IMR-90 (cell line): ENCODE data around the gene FAM184A. TPM values are rescaled to one million over a fixed set of nuclear protein-coding genes. Genes with fewer than 3 reads are reported as not detected.
A peak's percentile ranks its signal among the peaks of the same experiment; 100 is the strongest.

Experiments used
- ATAC-seq: fragments of 200-7000 bp; cut with Tn5 transposase; 2 replicates; pipeline ENCODE4 v1.9.1; 2020; ENCODE audit warnings: low read depth, mild to moderate bottlenecking, moderate library complexity
- BruUV-seq: library from RNA; stranded (reverse); fragments of 400-500 nt; replicated peaks from 2 replicates; lab custom pipeline; 2021; lab: Mats Ljungman, UMichigan
- CTCF ChIA-PET: fragments of 300-600 bp; formaldehyde crosslinking; extraction: SDS; loops from one replicate; lab custom pipeline; 2021; ENCODE audit warnings: antibody characterized with exemption; lab: Yijun Ruan, JAX
- POLR2A ChIA-PET: fragments of 300-600 bp; sonication (Branson Sonifier 250); formaldehyde crosslinking; loops from one replicate; lab custom pipeline; 2022; ENCODE audit warnings: antibody characterized with exemption; ENCODE audit not compliant: unreplicated experiment; lab: Charles Lee
- DNase-seq: peaks from one replicate; pipeline ENCODE4 v3.0.0; 2013
- H2AFZ ChIP-seq: replicated peaks from 2 replicates; pipeline ENCODE3; 2013; ENCODE audit warnings: low read length, mild to moderate bottlenecking; ENCODE audit not compliant: poor library complexity
- H2AK5ac ChIP-seq: 2 replicates; pipeline ENCODE4 v1.6.1; 2013; ENCODE audit warnings: low read depth, low read length, inconsistent platforms
- H2AK9ac ChIP-seq: replicated peaks from 2 replicates; pipeline ENCODE3; 2013; ENCODE audit warnings: mild to moderate bottlenecking, low read depth, low read length, moderate library complexity; ENCODE audit not compliant: poor library complexity
- H2BK120ac ChIP-seq: 2 replicates; pipeline ENCODE4 v1.6.1; 2013; ENCODE audit warnings: low read depth, low read length, inconsistent platforms
- H2BK15ac ChIP-seq: 3 replicates; pipeline ENCODE4 v1.6.1; 2013; ENCODE audit warnings: low read depth, low read length, inconsistent platforms
- H2BK20ac ChIP-seq: 2 replicates; pipeline ENCODE4 v1.6.1; 2013; ENCODE audit warnings: low read depth, mild to moderate bottlenecking, inconsistent platforms, low read length, moderate library complexity
- H2BK5ac ChIP-seq: 2 replicates; pipeline ENCODE4 v1.6.1; 2013; ENCODE audit warnings: mild to moderate bottlenecking, low read depth, low read length, inconsistent platforms; ENCODE audit not compliant: poor library complexity, severe bottlenecking
- H3K14ac ChIP-seq: replicated peaks from 2 replicates; pipeline ENCODE4 v1.6.1; 2013; ENCODE audit warnings: low read depth, low read length, inconsistent platforms
- H3K18ac ChIP-seq: 2 replicates; pipeline ENCODE4 v1.6.1; 2013; ENCODE audit warnings: low read depth, low read length, control low read depth
- H3K23ac ChIP-seq: 2 replicates; pipeline ENCODE4 v1.6.1; 2013; ENCODE audit warnings: low read depth, low read length, inconsistent platforms
- H3K27ac ChIP-seq: 2 replicates; pipeline ENCODE4 v1.5.1; 2013; ENCODE audit warnings: mild to moderate bottlenecking, control low read depth, low read length; ENCODE audit not compliant: insufficient read depth
- H3K27me3 ChIP-seq: 2 replicates; pipeline ENCODE4 v1.6.1; 2013; ENCODE audit warnings: low read length; ENCODE audit not compliant: control insufficient read depth, insufficient read depth
- H3K36me3 ChIP-seq: 2 replicates; pipeline ENCODE4 v1.6.1; 2013; ENCODE audit warnings: low read length, mixed read lengths; ENCODE audit not compliant: control insufficient read depth, insufficient read depth
- H3K4ac ChIP-seq: 2 replicates; pipeline ENCODE4 v1.6.1; 2013; ENCODE audit warnings: low read depth, low read length, inconsistent platforms
- H3K4me1 ChIP-seq: 2 replicates; pipeline ENCODE4 v1.6.1; 2013; ENCODE audit warnings: low read length, mixed read lengths; ENCODE audit not compliant: control insufficient read depth, insufficient read depth
- H3K4me2 ChIP-seq: 2 replicates; pipeline ENCODE4 v1.6.1; 2013; ENCODE audit warnings: low read depth, mild to moderate bottlenecking, control low read depth, low read length, moderate library complexity
- H3K4me3 ChIP-seq: 2 replicates; pipeline ENCODE4 v1.5.1; 2013; ENCODE audit warnings: low read depth, mild to moderate bottlenecking, control low read depth, low read length, moderate library complexity; ENCODE audit not compliant: insufficient read depth
- H3K56ac ChIP-seq: 2 replicates; pipeline ENCODE4 v1.6.1; 2013; ENCODE audit warnings: low read length, inconsistent platforms; ENCODE audit not compliant: insufficient read depth; ENCODE audit errors: extremely low read depth
- H3K79me1 ChIP-seq, 2 experiments: 2 replicates each; pipeline ENCODE4 v1.6.1; 2013; ENCODE audit warnings: low read length in 2 of 2, inconsistent platforms in 1 of 2, low read depth in 1 of 2
- H3K9ac ChIP-seq: 2 replicates; pipeline ENCODE4 v1.6.1; 2013; ENCODE audit warnings: low read depth, low read length, control low read depth
- H3K9me1 ChIP-seq: 2 replicates; pipeline ENCODE4 v1.6.1; 2013; ENCODE audit warnings: low read length, inconsistent platforms; ENCODE audit not compliant: insufficient read depth
- H3K9me3 ChIP-seq: 2 replicates; pipeline ENCODE4 v1.6.1; 2013; ENCODE audit warnings: low read length; ENCODE audit not compliant: control insufficient read depth, insufficient read depth
- H4K20me1 ChIP-seq: 2 replicates; pipeline ENCODE4 v1.6.1; 2013; ENCODE audit warnings: low read length, inconsistent platforms; ENCODE audit not compliant: insufficient read depth
- H4K5ac ChIP-seq: 2 replicates; pipeline ENCODE4 v1.6.1; 2013; ENCODE audit warnings: mild to moderate bottlenecking, low read depth, low read length, control low read depth
- H4K8ac ChIP-seq, 2 experiments: 2 replicates each; pipeline ENCODE4 v1.6.1; 2013; ENCODE audit warnings: low read depth in 2 of 2, low read length in 2 of 2, control low read depth in 1 of 2, inconsistent platforms in 1 of 2
- H4K91ac ChIP-seq: 2 replicates; pipeline ENCODE4 v1.6.1; 2013; ENCODE audit warnings: low read depth, low read length, inconsistent platforms; ENCODE audit not compliant: insufficient read depth
- CEBPB ChIP-seq: IDR thresholded peaks from 2 replicates; pipeline ENCODE4 v1.6.1; 2012; ENCODE audit warnings: low read depth, low read length, improper control_type of control experiment
- RFX5 ChIP-seq: IDR thresholded peaks from 2 replicates; pipeline ENCODE4 v1.8.0; 2012; ENCODE audit warnings: low read depth, mild to moderate bottlenecking, low read length, moderate library complexity
- WGBS, 2 experiments: methylation state at CpG; one replicate each; pipeline versions ENCODE4 v1.1.5 to v1.1.7; 2013; ENCODE audit warnings: missing lambda C conversion rate in 2 of 2; ENCODE audit not compliant: insufficient read length in 1 of 2; ENCODE audit errors: extremely low coverage in 2 of 2; 5-methylcytosine and 5-hydroxymethylcytosine counted together
- dilution Hi-C: fragments of 300-500 bp; cut with HindIII; formaldehyde crosslinking; loops from one replicate; pipeline ENCODE4 v1.14.3; 2018; ENCODE audit warnings: low sequenced_read_pairs; ENCODE audit not compliant: unreplicated experiment
- in situ Hi-C: fragments of 300-500 bp; cut with MboI; formaldehyde crosslinking; loops from 3 replicates; pipeline ENCODE4 v1.14.3; 2019; ENCODE audit warnings: low sequenced_read_pairs, inconsistent platforms, mixed read lengths
- intact Hi-C: fragments of 100-400 bp; cut with micrococcal nuclease; formaldehyde crosslinking; loops from 2 replicates; pipeline ENCODE4 v1.10.0; 2022
- polyA plus RNA-seq, 3 experiments: library from polyadenylated mRNA; depleted of rRNA; stranded (reverse); fragments of >200 nt; gene quantifications; 2 replicates each; pipeline ENCODE4 v1.2.3, GENCODE V29; 2012; ENCODE audit warnings: low replicate concordance in 1 of 3
- total RNA-seq: library from RNA; depleted of rRNA; stranded (reverse); fragments of >200 nt; gene quantifications from 2 replicates; pipeline ENCODE4 v1.2.3, GENCODE V29; 2012

Gene FAM184A
- total and polyA plus RNA-seq, 2 of the 4 experiments (the other 2 are of a cell fraction) = 0.03 TPM; not detected in 1

DNA sequence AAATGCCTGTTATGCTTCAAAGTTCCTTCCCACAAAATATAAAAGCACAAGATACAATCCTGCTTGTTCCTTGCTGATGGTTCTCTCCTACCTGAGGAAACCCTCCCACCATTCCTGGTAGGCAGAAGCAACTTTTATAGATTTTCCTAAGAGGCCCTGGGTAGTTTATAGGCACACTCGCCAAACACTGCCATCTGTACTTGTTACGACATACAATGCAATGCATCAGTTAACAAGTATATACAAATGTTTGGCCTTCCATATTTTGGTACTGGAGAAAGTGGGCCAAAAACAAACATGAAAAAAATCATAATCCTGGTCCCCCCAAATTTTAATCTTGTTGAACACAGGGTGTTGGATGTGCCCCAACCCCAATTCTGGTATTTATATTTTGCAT is 160.1 kb downstream of the FAM184A start:
- Histone ChIP-seq H4K91ac (no peak overlapping the region), H3K79me1 (no peaks in the 10 kb centered on the region), H3K9ac (no peak overlapping the region), H2BK15ac (no peak overlapping the region), H4K20me1 (no peaks in the 10 kb centered on the region), H3K4me3 (no peak overlapping the region), H3K56ac (no peak overlapping the region), H3K9me3 (no peaks in the 10 kb centered on the region), H3K36me3 (peaks cover 16% of the 10 kb centered on the region), H2BK5ac (no peak overlapping the region), H3K18ac (no peak overlapping the region), H2AK5ac (no peak overlapping the region), H4K8ac (no peak overlapping the region), H3K4me2 (no peak overlapping the region), H3K14ac (no peak overlapping the region), H2BK20ac (no peak overlapping the region), H3K4me1 (0 out of 2 replicates have a peak, but pooled peaks cover 2% of the 10 kb centered on the region), H2BK120ac (no peak overlapping the region), H2AFZ (no peak overlapping the region), H2AK9ac (no peak overlapping the region), H3K27ac (no peak overlapping the region), H3K9me1 (peaks cover 3% of the 10 kb centered on the region; the same call in 1 of the 2 replicates), H3K4ac (no peak overlapping the region), H3K23ac (no peak overlapping the region), H4K5ac (no peak overlapping the region), H3K27me3 (no peaks in the 10 kb centered on the region)
- intact Hi-C loops (no loop called here), in situ Hi-C loops (no loop called here), dilution Hi-C loops (no loop called here)
- peak; percentile 48 for ATAC-seq
- ChIA-PET CTCF (no interaction called here), POLR2A (no interaction called here)
- TF ChIP-seq CEBPB (peak; percentile 56; the same call in 1 of the 2 replicates), RFX5 (no peak)
- no TSS peak for BruUV-seq
- no CpG with 5 or more reads among the region's 2 CpGs for WGBS, 2 experiments
- DNase-seq = peak; percentile 34
